Body of pancreas (tissue), 4 donors: ENCODE results near the gene TNIK. TPM values are rescaled to one million over a fixed set of nuclear protein-coding genes. Genes with fewer than 3 reads are reported as not detected.
A peak's percentile ranks its signal among the peaks of the same experiment; 100 is the strongest.

Experiments
- ATAC-seq: fragments of 150-250 bp; one replicate; pipeline ENCODE4 v1.9.1; 2016
- DNase-seq, 4 donors: peaks; one replicate each; pipeline ENCODE4 v3.0.0-alpha.2; 2019
- H3K27ac ChIP-seq, 4 donors: fragments of 200-600 bp; sonication (generic); 1 replicate in 3 of 4; 2 replicates in 1 of 4; pipeline versions ENCODE4 v1.5.1 to v1.6.1; 2016 to 2019; ENCODE audit warnings: mild to moderate bottlenecking in 1 of 4, mixed read lengths in 1 of 4, moderate library complexity in 1 of 4
- H3K27me3 ChIP-seq, 2 donors: fragments of 200-600 bp; sonication (generic); one replicate each; pipeline ENCODE4 v1.6.0; 2016; ENCODE audit warnings: mild to moderate bottlenecking in 1 of 2
- H3K36me3 ChIP-seq, 2 donors: fragments of 200-600 bp; sonication (generic); replicated peaks in 1 of 2; 2 replicates each; pipeline ENCODE4 v1.5.1; 2016; ENCODE audit warnings: low read depth in 2 of 2; ENCODE audit not compliant: insufficient read depth in 1 of 2
- H3K4me1 ChIP-seq: fragments of 200-600 bp; sonication (generic); one replicate; pipeline ENCODE4 v1.6.0; 2016
- H3K4me3 ChIP-seq, 2 donors: fragments of 200-600 bp; sonication (generic); 1 replicate in 1 of 2; 2 replicates in 1 of 2; pipeline ENCODE4 v1.5.1; 2016 to 2019
- H3K9me3 ChIP-seq, 3 donors: fragments of 200-600 bp; sonication (generic); 1 replicate in 2 of 3; 2 replicates in 1 of 3; pipeline ENCODE4 v1.5.1; 2016
- POLR2A ChIP-seq, 3 donors: fragments of 450-650 bp; IDR thresholded peaks; one replicate each; pipeline ENCODE4 v1.6.1; 2016; ENCODE audit warnings: antibody characterized with exemption in 3 of 3, mild to moderate bottlenecking in 2 of 3
- WGBS, 2 donors: methylation state at CpG; one replicate each; pipeline ENCODE4 v1.1.5; 2017; 5-methylcytosine and 5-hydroxymethylcytosine counted together
- intact Hi-C: fragments of 100-400 bp; cut with DNase I; formaldehyde crosslinking; loops from one replicate; pipeline ENCODE4 v1.15.1; 2023
- total RNA-seq, 2 donors: library from RNA; depleted of rRNA; stranded (reverse); fragments of >200 nt; gene quantifications; one replicate each; pipeline ENCODE4 v1.1.0, GENCODE V29; 2016
- TF ChIP-seq, protein P1 (sequence below), 7 experiments: fragments of 450-650 bp in 4 of 7; fragments of 200-600 bp in 3 of 7; sonication (generic) in 3 of 7; IDR thresholded peaks; one replicate each; pipeline ENCODE4 v1.5.1; 2016 to 2019; ENCODE audit warnings: antibody characterized with exemption in 7 of 7

Gene TNIK
- total RNA-seq, 2 donors from 2014 or later: 7.6 to 9.6 TPM

DNA sequence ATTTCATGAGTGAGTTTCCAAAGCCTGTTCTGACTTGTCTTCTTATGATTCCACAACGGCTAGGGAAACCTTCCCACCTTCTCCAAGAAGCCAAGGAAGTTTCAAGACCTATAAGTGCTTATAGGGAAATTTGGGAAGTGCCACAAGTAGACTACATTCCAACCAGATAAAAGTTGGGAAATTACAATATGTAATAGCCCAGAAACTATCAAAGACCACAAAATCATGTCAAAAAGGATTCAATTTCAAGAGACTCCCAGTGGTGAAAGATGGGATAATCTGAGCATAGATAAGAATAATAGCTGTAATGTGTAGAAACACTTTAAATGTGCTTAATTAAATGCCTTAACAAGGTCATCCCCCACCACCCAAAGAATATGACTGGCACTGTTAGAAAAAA lies 264.5 kb downstream of the TNIK start:
- no peak for ATAC-seq
- H3K4me3 ChIP-seq: no peak overlapping the region
- no peak for TF ChIP-seq POLR2A (IDR thresholded peaks at IDR 0.05)
- TF ChIP-seq, protein P1, sequence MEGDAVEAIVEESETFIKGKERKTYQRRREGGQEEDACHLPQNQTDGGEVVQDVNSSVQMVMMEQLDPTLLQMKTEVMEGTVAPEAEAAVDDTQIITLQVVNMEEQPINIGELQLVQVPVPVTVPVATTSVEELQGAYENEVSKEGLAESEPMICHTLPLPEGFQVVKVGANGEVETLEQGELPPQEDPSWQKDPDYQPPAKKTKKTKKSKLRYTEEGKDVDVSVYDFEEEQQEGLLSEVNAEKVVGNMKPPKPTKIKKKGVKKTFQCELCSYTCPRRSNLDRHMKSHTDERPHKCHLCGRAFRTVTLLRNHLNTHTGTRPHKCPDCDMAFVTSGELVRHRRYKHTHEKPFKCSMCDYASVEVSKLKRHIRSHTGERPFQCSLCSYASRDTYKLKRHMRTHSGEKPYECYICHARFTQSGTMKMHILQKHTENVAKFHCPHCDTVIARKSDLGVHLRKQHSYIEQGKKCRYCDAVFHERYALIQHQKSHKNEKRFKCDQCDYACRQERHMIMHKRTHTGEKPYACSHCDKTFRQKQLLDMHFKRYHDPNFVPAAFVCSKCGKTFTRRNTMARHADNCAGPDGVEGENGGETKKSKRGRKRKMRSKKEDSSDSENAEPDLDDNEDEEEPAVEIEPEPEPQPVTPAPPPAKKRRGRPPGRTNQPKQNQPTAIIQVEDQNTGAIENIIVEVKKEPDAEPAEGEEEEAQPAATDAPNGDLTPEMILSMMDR (IDR thresholded peaks at IDR 0.05): peak in 1 of 7 experiments; percentile 6
- WGBS, 2 donors: 95% methylated on average over 1 of the region's 1 CpG
- intact Hi-C loops: no loop called here
- no peaks in the 10 kb centered on the region for H3K4me1 ChIP-seq
- no peak for DNase-seq
- no peak overlapping the region for H3K27ac ChIP-seq
- H3K9me3 ChIP-seq: no peaks in the 10 kb centered on the region
- H3K36me3 ChIP-seq: no peaks in the 10 kb centered on the region
- no peaks in the 10 kb centered on the region for H3K27me3 ChIP-seq

GRCh38 chr3:171194965-171195364 lies 265.2 kb downstream of the TNIK start:
- no peaks in the 10 kb centered on the region for H3K4me1 ChIP-seq
- WGBS, 2 donors: 77 to 83% methylated on average over 1 of the region's 1 CpG
- H3K9me3 ChIP-seq: no peaks in the 10 kb centered on the region
- no peaks in the 10 kb centered on the region for H3K27me3 ChIP-seq
- intact Hi-C loops: no loop called here
- TF ChIP-seq, protein P1 (IDR thresholded peaks at IDR 0.05): no peak
- no peak for TF ChIP-seq POLR2A (IDR thresholded peaks at IDR 0.05)
- H3K27ac ChIP-seq: no peak overlapping the region
- no peak overlapping the region for H3K4me3 ChIP-seq
- no peaks in the 10 kb centered on the region for H3K36me3 ChIP-seq
- no peak for DNase-seq
- no peak for ATAC-seq

GRCh38 chr3:171193693-171194092 lies 266.5 kb downstream of the TNIK start:
- intact Hi-C loops: no loop called here
- H3K9me3 ChIP-seq: no peaks in the 10 kb centered on the region
- H3K4me1 ChIP-seq: no peaks in the 10 kb centered on the region
- DNase-seq: no peak
- H3K36me3 ChIP-seq: no peaks in the 10 kb centered on the region
- no peak for ATAC-seq
- TF ChIP-seq, protein P1 (IDR thresholded peaks at IDR 0.05): no peak
- TF ChIP-seq POLR2A (IDR thresholded peaks at IDR 0.05): no peak
- WGBS, 2 donors: 86 to 87% methylated on average over 1 of the region's 1 CpG
- no peak overlapping the region for H3K4me3 ChIP-seq
- H3K27me3 ChIP-seq: no peaks in the 10 kb centered on the region
- no peak overlapping the region for H3K27ac ChIP-seq

GRCh38 chr3:171192176-171192854 lies 267.9 kb downstream of the TNIK start:
- no peak for DNase-seq
- H3K4me3 ChIP-seq: no peak overlapping the region
- no peaks in the 10 kb centered on the region for H3K27me3 ChIP-seq
- intact Hi-C loops: no loop called here
- TF ChIP-seq, protein P1 (IDR thresholded peaks at IDR 0.05): no peak
- TF ChIP-seq POLR2A (IDR thresholded peaks at IDR 0.05): no peak
- H3K36me3 ChIP-seq: no peaks in the 10 kb centered on the region
- ATAC-seq: no peak
- H3K4me1 ChIP-seq: peaks cover 5% of the 10 kb centered on the region
- no peaks in the 10 kb centered on the region for H3K9me3 ChIP-seq
- no peak overlapping the region for H3K27ac ChIP-seq
- 68 to 78% methylated on average over 2 of the region's 2 CpGs for WGBS, 2 donors

GRCh38 chr3:171190668-171191067 lies 269.5 kb downstream of the TNIK start:
- Histone ChIP-seq H3K4me1 (peaks cover 10% of the 10 kb centered on the region), H3K4me3 (no peak overlapping the region), H3K9me3 (no peaks in the 10 kb centered on the region), H3K27ac (no peak overlapping the region), H3K27me3 (no peaks in the 10 kb centered on the region), H3K36me3 (no peaks in the 10 kb centered on the region)
- ATAC-seq (no peak), DNase-seq (no peak)
- no peak for TF ChIP-seq POLR2A (IDR thresholded peaks at IDR 0.05)
- TF ChIP-seq, protein P1 (IDR thresholded peaks at IDR 0.05): no peak
- WGBS, 2 donors: 70 to 93% methylated on average over 1 of the region's 1 CpG
- intact Hi-C loops: no loop called here
